ENCODE data around the gene GATAD2A. TPM values are rescaled to one million over a fixed set of nuclear protein-coding genes. Genes with fewer than 3 reads are reported as not detected.
A peak's percentile ranks its signal among the peaks of the same experiment; 100 is the strongest.

The GATAD2A gene
- total RNA-seq, 2 experiments from 2014 or later = 104 to 107 TPM

DNA sequence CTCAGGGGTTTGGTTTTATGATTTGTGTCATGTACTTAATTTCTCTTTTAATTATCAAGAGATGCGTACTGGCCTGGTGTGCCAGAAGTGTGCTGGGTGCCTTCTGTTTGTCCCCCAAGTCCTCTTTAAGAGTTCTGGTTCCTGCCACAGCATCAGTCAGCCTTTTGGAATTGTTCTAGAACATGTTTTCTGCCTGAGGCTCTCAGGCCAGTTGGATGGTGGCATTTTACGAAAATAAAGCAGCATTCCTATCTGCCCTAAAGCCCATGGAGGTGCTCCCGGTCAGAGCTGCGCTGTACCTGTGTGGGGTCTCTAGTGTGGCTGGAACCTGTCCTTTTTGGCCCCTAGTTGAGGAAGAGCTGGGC, 55.8 kb downstream of the GATAD2A start:
- Mint-ChIP-seq H3K27me3 (no peaks in the 10 kb centered on the region), H3K4me3 (peak overlapping the region; percentile 89), H3K36me3 (ENCODE audit: low read depth) (peaks cover 37% of the 10 kb centered on the region), H3K9me3 (no peaks in the 10 kb centered on the region), H3K27ac (peak overlapping the region; percentile 95), H3K4me1 (ENCODE audit: low read depth) (peaks cover 81% of the 10 kb centered on the region)
- Histone ChIP-seq H3K4me3 (ENCODE audit: low read length) (peak overlapping the region; percentile 50), H3K36me3 (ENCODE audit: insufficient read depth, low read length) (peaks cover 34% of the 10 kb centered on the region), H3K9me3 (ENCODE audit: control insufficient read depth in 1 of 2, insufficient read depth in 1 of 2, low read length in 2 of 2) (no peaks in the 10 kb centered on the region), H3K27me3 (ENCODE audit: control insufficient read depth in 1 of 2, insufficient read depth in 2 of 2, low read length in 2 of 2) (no peaks in the 10 kb centered on the region), H3K27ac (ENCODE audit: low read depth in 1 of 2, low read length in 2 of 2) (peak overlapping the region; percentile 88 to 91), H3K4me1 (ENCODE audit: insufficient read depth, low read length) (peaks cover 95% of the 10 kb centered on the region)
- DNase-seq = no peak
- intact Hi-C loops (cut with DNase I, micrococcal nuclease) = loop anchor here in 1 of 2 experiments (2.0 kb wide), 2 partner anchors 14 to 28 kb away; no protein-coding TSS in a partner anchor
- CTCF ChIA-PET = interaction anchor here (1.6 kb wide), 1 partner anchor 29 kb away, joined by 3 read pairs; no protein-coding TSS in a partner anchor
- POLR2A ChIA-PET = interaction anchor here (0.7 to 3.2 kb wide), 3 partner anchors 10 to 56 kb away, joined by 3 to 20 read pairs (median 5); partner anchors contain the start of gene GATAD2A
- TF ChIP-seq CTCF (IDR thresholded peaks at IDR 0.05) = no peak
- no peak for ATAC-seq (ENCODE audit: poor library complexity)

- POLR2A ChIA-PET = interaction anchor here (1.9 kb wide), 1 partner anchor 57 kb away, joined by 5 read pairs; the partner anchor contains the start of gene GATAD2A
- H3K36me3 ChIP-seq (ENCODE audit: insufficient read depth, low read length) = peaks cover 39% of the 10 kb centered on the region
- H3K27ac Mint-ChIP-seq = peak overlapping the region; percentile 95
- peaks cover 75% of the 10 kb centered on the region for H3K4me1 Mint-ChIP-seq (ENCODE audit: low read depth)
- H3K27me3 ChIP-seq (ENCODE audit: control insufficient read depth in 1 of 2, insufficient read depth in 2 of 2, low read length in 2 of 2) = no peaks in the 10 kb centered on the region
- H3K4me3 Mint-ChIP-seq = peak overlapping the region; percentile 89
- no peak for ATAC-seq (ENCODE audit: poor library complexity)
- CTCF ChIA-PET = interaction anchor here (1.6 kb wide), 1 partner anchor 29 kb away, joined by 3 read pairs; no protein-coding TSS in a partner anchor
- TF ChIP-seq CTCF (IDR thresholded peaks at IDR 0.05) = no peak
- no peaks in the 10 kb centered on the region for H3K9me3 Mint-ChIP-seq
- no peaks in the 10 kb centered on the region for H3K27me3 Mint-ChIP-seq
- peak overlapping the region; percentile 88 to 91 for H3K27ac ChIP-seq (ENCODE audit: low read depth in 1 of 2, low read length in 2 of 2)
- peak overlapping the region; percentile 20 for H3K4me3 ChIP-seq (ENCODE audit: low read length)
- DNase-seq = peak in 7 of 14 experiments; percentile 36 to 58 (median 46)
- peaks cover 89% of the 10 kb centered on the region for H3K4me1 ChIP-seq (ENCODE audit: insufficient read depth, low read length)
- H3K36me3 Mint-ChIP-seq (ENCODE audit: low read depth) = peaks cover 44% of the 10 kb centered on the region
- peaks cover 0 to 3% of the 10 kb centered on the region in 2 experiments for H3K9me3 ChIP-seq (ENCODE audit: control insufficient read depth in 1 of 2, insufficient read depth in 1 of 2, low read length in 2 of 2)
- intact Hi-C loops (cut with DNase I, micrococcal nuclease) = loop anchor here in 1 of 2 experiments (2.0 kb wide), 2 partner anchors 15 to 27 kb away; no protein-coding TSS in a partner anchor
Measured at GRCh38 chr19:19461671-19462622, 56.5 kb downstream of the GATAD2A start.

DNA sequence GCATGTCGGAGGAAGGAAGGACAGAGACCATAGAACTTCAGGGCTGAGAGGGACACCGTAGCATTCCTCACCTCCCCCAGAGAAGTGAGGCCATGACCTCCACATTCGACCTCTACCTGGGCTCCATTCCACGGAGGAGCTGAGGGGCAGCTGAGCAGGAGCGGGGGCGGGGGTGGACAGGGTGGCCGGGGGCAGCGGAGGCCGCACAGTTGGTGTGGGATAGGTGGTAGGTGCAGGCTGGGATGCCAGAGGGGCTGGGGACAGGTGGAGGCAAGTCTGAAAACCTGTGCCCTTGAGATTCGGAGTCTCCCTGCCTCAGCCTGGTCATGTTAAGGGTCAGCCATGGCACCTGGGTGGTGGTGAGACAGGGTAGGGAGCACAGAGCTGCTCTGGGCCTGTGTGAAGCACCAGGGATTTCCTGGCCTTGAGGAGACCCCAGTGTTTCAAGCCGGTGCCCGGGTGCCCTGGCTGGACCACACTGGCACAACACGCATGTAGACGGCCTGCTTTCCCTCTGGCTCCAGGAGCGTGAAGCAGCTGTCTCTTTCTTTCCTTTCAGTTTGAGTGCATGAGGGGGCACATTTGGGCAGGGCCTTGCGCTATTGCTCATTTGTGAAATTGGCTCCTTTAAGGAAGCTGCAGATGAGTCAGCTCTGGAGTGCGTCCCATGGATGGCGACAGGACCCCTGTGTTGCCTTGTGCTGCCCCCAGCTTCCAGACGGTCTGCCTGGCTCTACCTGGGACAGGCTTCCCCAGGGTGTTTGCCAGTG, 58.1 kb downstream of the GATAD2A start:
- POLR2A ChIA-PET = interaction anchor here (1.9 kb wide), 1 partner anchor 58 kb away, joined by 5 read pairs; the partner anchor contains the start of gene GATAD2A
- Histone ChIP-seq H3K4me3 (ENCODE audit: low read length) (no peak overlapping the region), H3K9me3 (ENCODE audit: control insufficient read depth in 1 of 2, insufficient read depth in 1 of 2, low read length in 2 of 2) (peaks cover 7 to 14% of the 10 kb centered on the region in 2 experiments), H3K36me3 (ENCODE audit: insufficient read depth, low read length) (peaks cover 52% of the 10 kb centered on the region), H3K4me1 (ENCODE audit: insufficient read depth, low read length) (peaks cover 73% of the 10 kb centered on the region), H3K27ac (ENCODE audit: low read depth in 1 of 2, low read length in 2 of 2) (peak overlapping the region; percentile 88 to 91), H3K27me3 (ENCODE audit: control insufficient read depth in 1 of 2, insufficient read depth in 2 of 2, low read length in 2 of 2) (no peaks in the 10 kb centered on the region)
- Mint-ChIP-seq H3K27me3 (no peaks in the 10 kb centered on the region), H3K4me3 (no peak overlapping the region), H3K4me1 (ENCODE audit: low read depth) (peaks cover 65% of the 10 kb centered on the region), H3K27ac (peak overlapping the region; percentile 95), H3K9me3 (peaks cover 5% of the 10 kb centered on the region), H3K36me3 (ENCODE audit: low read depth) (peaks cover 60% of the 10 kb centered on the region)
- CTCF ChIA-PET = no interaction called here
- intact Hi-C loops (cut with DNase I, micrococcal nuclease) = no loop called here
- ATAC-seq (ENCODE audit: poor library complexity) (no peak), DNase-seq (no peak)
- TF ChIP-seq CTCF (IDR thresholded peaks at IDR 0.05) = no peak

All from CD4-positive, alpha-beta T cell (primary cell).